ENCODE data around the gene ADGRE3. TPM values are rescaled to one million over a fixed set of nuclear protein-coding genes. Genes with fewer than 3 reads are reported as not detected.

The ADGRE3 gene
- total RNA-seq, 1 experiment from 2014 or later, result not detected

- Mint-ChIP-seq H3K36me3 (ENCODE audit: insufficient read depth in 1 of 3, low read depth in 3 of 3) (peaks cover 0 to 4% (median 2%) of the 10 kb centered on the region in 3 experiments; a peak in 4 of 7 replicates), H3K4me1 (no peaks in the 10 kb centered on the region), H3K27me3 (ENCODE audit: low read depth) (peaks cover 3% of the 10 kb centered on the region), H3K4me3 (no peak overlapping the region), H3K27ac (no peak overlapping the region; a peak in 1 of 7 replicates), H3K9me3 (peaks cover 2 to 89% of the 10 kb centered on the region in 2 experiments; a peak in 4 of 5 replicates)
- H3K18ac ChIP-seq (ENCODE audit: insufficient read length, low read depth, low read length), result no peak overlapping the region
- H3K56ac ChIP-seq (ENCODE audit: insufficient read length, low read depth, low read length), result no peak overlapping the region
- no peak overlapping the region for H4K8ac ChIP-seq (replicated peaks; ENCODE audit: insufficient read length, low read depth, low read length)
- no peaks in the 10 kb centered on the region for H3K9me3 ChIP-seq (ENCODE audit: control insufficient read depth, low read depth, low read length)
- no peak overlapping the region for H3K14ac ChIP-seq (ENCODE audit: insufficient read depth, low read length)
- DNase-seq, result no peak
- H3K27me3 ChIP-seq (ENCODE audit: insufficient read depth, low read length), result no peaks in the 10 kb centered on the region
- TF ChIP-seq, protein P1, sequence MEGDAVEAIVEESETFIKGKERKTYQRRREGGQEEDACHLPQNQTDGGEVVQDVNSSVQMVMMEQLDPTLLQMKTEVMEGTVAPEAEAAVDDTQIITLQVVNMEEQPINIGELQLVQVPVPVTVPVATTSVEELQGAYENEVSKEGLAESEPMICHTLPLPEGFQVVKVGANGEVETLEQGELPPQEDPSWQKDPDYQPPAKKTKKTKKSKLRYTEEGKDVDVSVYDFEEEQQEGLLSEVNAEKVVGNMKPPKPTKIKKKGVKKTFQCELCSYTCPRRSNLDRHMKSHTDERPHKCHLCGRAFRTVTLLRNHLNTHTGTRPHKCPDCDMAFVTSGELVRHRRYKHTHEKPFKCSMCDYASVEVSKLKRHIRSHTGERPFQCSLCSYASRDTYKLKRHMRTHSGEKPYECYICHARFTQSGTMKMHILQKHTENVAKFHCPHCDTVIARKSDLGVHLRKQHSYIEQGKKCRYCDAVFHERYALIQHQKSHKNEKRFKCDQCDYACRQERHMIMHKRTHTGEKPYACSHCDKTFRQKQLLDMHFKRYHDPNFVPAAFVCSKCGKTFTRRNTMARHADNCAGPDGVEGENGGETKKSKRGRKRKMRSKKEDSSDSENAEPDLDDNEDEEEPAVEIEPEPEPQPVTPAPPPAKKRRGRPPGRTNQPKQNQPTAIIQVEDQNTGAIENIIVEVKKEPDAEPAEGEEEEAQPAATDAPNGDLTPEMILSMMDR (conservative IDR thresholded peaks at IDR 0.05), result no peak
- H2AFZ ChIP-seq (ENCODE audit: low read length), result no peak overlapping the region
- H2BK120ac ChIP-seq (ENCODE audit: low read depth, low read length, poor library complexity, severe bottlenecking), result no peak overlapping the region
- H4K5ac ChIP-seq (ENCODE audit: insufficient read length, low read depth, low read length), result no peak overlapping the region
- WGBS (ENCODE audit: extremely low coverage, insufficient read length, low lambda C conversion rate), result no CpG with 5 or more reads among the region's 6 CpGs
- H3K79me1 ChIP-seq (ENCODE audit: insufficient read depth, low read depth, low read length, poor library complexity, severe bottlenecking), result no peaks in the 10 kb centered on the region
- no peak overlapping the region for H4K91ac ChIP-seq (ENCODE audit: insufficient read length, low read depth, low read length)
- H2AK5ac ChIP-seq (ENCODE audit: insufficient read length, low read length), result no peak overlapping the region
- H3K4me2 ChIP-seq (ENCODE audit: insufficient read depth, insufficient read length, low read length), result no peak overlapping the region
- H3T11ph ChIP-seq (ENCODE audit: low read length), result no peak overlapping the region
- H2BK5ac ChIP-seq (ENCODE audit: insufficient read length, low read length), result no peak overlapping the region
- H3K27ac ChIP-seq (ENCODE audit: insufficient read length, low read depth, low read length), result no peak overlapping the region
- no peak overlapping the region for H3K9ac ChIP-seq (ENCODE audit: extremely low read depth, insufficient read length, low read length)
- no peaks in the 10 kb centered on the region for H3K4me1 ChIP-seq (ENCODE audit: insufficient read depth, low read length)
- H2BK12ac ChIP-seq (ENCODE audit: insufficient read length, low read depth, low read length), result no peak overlapping the region
- H3K23ac ChIP-seq (ENCODE audit: insufficient read length, low read depth, low read length), result no peak overlapping the region
- no peaks in the 10 kb centered on the region for H3K79me2 ChIP-seq (ENCODE audit: insufficient read depth, low read length)
- H2BK20ac ChIP-seq (ENCODE audit: low read depth, low read length, poor library complexity, severe bottlenecking), result no peak overlapping the region
- no peaks in the 10 kb centered on the region for H3K23me2 ChIP-seq (ENCODE audit: insufficient read length, low read depth, low read length, poor library complexity, severe bottlenecking)
- H2BK15ac ChIP-seq (ENCODE audit: low read depth, low read length), result no peak overlapping the region
- H3K4ac ChIP-seq (ENCODE audit: low read depth, low read length), result no peak overlapping the region
- no peaks in the 10 kb centered on the region for H4K20me1 ChIP-seq (ENCODE audit: control insufficient read depth, insufficient read depth, insufficient read length)
Observed at GRCh38 chr19:14659874-14660489, 14.7 kb downstream of the ADGRE3 start.

Data from H9 (cell line).